ENCODE results near the gene NPHP1.
"Not testable (repeated sequence)": the region's sequence is repeated elsewhere in the genome, so short reads cannot be mapped to it uniquely, and the experiment has no call there.

The NPHP1 gene

GRCh38 chr2:110101901-110102803, 102.7 kb downstream of the NPHP1 start:
- DNase-seq: no peak

- DNase-seq: peak; percentile 20
These were observed 103.5 kb downstream of the NPHP1 start for GRCh38 chr2:110101280-110101844.

- not testable (repeated sequence) for DNase-seq
These were observed 103.9 kb downstream of the NPHP1 start for GRCh38 chr2:110100880-110101279.

- DNase-seq: no peak
These were observed 104.3 kb downstream of the NPHP1 start for GRCh38 chr2:110100480-110100879.

GRCh38 chr2:110099471-110100225, 105.2 kb downstream of the NPHP1 start:
- no peak for DNase-seq

GRCh38 chr2:110099038-110099425, 105.8 kb downstream of the NPHP1 start:
- DNase-seq: no peak

- DNase-seq: no peak
These were observed 107.2 kb downstream of the NPHP1 start for GRCh38 chr2:110097506-110098220.

GRCh38 chr2:110095994-110096633, 108.7 kb downstream of the NPHP1 start:
- DNase-seq: no peak

DNA sequence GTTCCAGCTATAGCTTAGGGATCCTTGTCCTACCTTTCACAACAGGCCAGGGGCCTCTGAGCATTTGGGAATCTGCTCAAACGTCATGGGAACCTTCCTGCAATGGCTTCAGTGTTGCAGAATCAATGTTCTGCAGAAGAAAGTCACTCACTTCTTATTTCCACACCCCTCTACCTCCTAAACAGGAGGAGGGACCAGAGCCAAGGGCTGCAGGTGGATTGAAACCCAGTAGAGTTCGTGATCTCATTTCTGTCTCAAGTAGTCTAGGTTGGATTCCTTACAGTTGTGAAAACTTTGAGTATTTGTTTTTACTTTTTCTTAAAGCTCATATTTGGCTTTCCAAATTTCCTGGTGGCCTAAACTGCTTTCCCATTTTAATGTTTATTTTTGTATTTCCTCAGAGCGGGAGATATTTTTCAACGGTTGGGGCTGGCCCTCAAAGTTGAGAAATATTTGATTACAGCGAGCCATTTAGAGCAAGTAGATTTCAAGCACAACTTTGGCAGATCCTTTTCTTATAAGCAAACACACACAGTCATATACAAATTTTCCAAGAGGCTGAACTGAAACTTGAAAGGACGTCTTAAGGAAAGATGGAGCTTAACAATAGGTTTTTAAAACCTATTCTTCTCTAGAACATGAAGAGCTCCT, 109.8 kb downstream of the NPHP1 start:
- not testable (repeated sequence) for DNase-seq

GRCh38 chr2:110093924-110094323, 110.9 kb downstream of the NPHP1 start:
- not testable (repeated sequence) for DNase-seq

DNA sequence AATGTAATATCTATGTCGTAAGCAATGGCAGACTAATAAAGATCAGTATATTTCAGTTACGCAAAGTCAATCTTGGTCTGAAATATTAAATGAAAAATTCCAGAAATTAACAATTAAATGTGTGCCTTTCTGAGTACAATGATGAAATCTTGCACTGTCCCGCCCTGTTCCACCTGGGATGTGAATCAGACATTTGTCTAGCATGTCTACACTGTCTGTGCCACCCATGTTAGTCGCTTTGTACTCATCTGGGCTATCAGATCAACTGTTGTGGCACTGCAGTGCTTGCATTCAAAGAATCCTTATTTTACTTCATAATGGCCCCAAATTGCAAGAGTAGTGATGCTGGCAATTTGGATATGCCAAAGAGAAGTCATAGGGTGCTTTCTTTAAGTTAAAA, 114.6 kb downstream of the NPHP1 start:
- not testable (repeated sequence) for DNase-seq

- not testable (repeated sequence) for DNase-seq
These were observed 121.1 kb downstream of the NPHP1 start for GRCh38 chr2:110083757-110084156.

GRCh38 chr2:110083162-110083561, 121.7 kb downstream of the NPHP1 start:
- DNase-seq: not testable (repeated sequence)

DNA sequence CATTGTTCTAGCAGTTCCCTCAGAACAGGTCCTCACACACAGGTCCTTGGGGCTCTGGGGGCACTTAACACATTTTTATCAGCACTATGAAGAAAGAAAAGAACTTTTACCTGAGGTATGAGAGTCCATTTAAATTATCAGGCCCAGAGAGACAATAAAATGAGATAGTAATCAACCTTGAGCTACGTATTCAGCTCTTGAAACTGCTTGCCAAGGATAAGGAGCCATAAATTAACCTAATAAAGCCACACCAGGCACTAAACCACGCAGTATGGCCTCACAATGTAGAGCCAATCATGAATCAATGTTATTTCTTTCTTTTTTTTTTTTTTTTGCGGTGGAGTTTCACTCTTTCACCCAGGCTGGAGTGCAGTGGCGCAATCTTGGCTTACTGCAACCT, 126.7 kb downstream of the NPHP1 start:
- DNase-seq: not testable (repeated sequence)

DNA sequence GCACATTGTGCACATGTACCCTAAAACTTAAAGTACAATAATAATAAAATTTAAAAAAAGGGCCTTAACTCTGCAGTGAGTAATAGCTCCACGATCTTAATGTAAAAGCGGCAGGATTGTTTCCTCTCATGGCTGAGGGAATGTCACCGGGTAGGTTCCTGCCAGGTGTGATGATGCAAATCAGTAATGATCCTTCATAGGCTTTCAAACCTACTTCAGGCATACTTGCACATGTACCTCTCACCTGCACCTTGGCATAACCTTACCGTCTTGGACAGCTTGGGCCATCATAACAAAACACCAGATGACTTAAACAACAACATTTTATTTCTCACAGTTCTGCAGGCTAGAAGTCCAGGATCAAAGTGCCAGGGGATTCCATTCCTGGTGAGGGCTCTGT, 128.9 kb downstream of the NPHP1 start:
- not testable (repeated sequence) for DNase-seq
